Cerebellar cortex (tissue), 1 donor: Measurements from ENCODE around the gene PTPRD.

ENCODE experiments used
- DNase-seq: peaks from one replicate; pipeline ENCODE4 v3.0.0-alpha.2; 2015; ENCODE audit warnings: low spot score

PTPRD gene

GRCh38 chr9:9612270-9612669 lies 1000.5 kb downstream of the PTPRD start:
- DNase-seq = no peak

- no peak for DNase-seq
Measured at GRCh38 chr9:9605681-9606080, 1007.1 kb downstream of the PTPRD start.

GRCh38 chr9:9603345-9603744 lies 1009.5 kb downstream of the PTPRD start:
- no peak for DNase-seq

GRCh38 chr9:9598723-9599122 lies 1014.1 kb downstream of the PTPRD start:
- no peak for DNase-seq

GRCh38 chr9:9592104-9592503 lies 1020.7 kb downstream of the PTPRD start:
- DNase-seq = no peak

DNA sequence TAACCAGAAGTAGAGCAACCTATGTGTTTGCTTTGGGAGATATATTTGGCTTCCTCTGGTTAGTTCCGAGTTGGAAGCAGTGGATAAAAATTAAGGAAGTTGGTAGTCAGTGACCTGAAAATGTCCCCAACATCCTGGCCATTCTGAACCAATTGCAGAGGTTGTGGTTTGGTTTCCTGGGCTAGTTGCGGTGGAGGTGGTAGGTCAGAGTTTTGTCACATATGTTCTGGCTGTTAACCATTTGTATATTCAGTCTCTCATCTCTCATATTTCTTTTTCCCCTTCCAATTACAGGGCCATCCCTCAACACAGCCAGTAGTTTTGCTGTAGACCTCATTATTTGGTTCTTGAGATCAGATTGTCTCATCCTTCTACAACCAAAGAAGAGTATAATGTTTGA lies 1026.9 kb downstream of the PTPRD start:
- no peak for DNase-seq

DNA sequence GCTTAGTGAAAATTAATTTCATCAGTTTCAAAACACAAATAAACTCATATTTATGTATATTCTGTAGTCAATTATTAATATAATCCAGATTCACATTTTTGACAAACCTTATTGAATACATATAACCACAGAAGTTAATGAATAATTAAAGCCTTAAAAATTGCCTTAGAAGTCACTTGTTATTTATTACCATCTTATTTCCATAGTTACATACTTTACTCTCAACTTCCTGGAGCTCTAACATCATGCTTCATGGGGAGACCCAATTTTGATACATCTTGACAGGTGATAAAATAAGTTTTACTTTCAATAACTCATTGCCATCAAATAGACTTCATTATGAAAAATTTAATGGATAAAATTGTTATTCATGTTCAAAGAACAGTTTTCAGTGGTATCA lies 1038.7 kb downstream of the PTPRD start:
- no peak for DNase-seq

DNA sequence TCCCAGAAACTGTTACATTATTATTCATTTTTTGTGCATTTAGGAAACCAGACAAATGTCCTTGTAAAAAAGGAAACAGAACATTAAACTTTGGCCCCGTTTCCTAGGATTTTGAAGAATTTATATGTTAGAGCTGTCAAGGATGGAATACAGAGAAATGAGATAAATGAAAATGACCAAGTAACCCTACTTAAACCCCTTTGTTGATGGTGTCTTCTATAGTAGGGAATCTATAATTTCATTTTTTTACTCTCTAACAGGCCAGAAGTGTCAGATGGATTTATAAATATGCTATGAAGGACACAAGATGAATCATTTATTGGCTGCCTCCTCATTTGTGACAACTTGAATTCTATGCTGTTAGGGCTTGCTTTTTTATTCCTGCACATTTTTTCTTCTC lies 1047.1 kb downstream of the PTPRD start:
- no peak for DNase-seq

DNA sequence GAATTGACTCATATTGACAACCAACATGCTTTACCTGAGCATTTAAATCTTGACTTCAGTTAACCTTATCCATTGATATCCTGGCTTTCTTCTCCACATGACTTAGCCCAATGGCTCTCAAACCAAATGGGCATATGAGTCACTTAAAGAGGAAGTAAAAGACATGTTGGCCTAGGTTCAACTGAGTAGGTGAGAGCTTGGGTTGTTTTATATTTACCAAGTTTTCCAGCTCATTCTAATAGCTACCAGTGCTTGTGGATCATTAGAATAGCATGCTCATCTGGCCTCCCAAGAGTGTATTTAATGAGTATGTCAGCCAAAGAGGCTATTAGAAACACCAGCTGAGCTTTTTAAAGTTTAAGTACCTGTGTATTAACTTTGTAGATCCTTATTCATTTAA lies 1049.0 kb downstream of the PTPRD start:
- no peak for DNase-seq

DNA sequence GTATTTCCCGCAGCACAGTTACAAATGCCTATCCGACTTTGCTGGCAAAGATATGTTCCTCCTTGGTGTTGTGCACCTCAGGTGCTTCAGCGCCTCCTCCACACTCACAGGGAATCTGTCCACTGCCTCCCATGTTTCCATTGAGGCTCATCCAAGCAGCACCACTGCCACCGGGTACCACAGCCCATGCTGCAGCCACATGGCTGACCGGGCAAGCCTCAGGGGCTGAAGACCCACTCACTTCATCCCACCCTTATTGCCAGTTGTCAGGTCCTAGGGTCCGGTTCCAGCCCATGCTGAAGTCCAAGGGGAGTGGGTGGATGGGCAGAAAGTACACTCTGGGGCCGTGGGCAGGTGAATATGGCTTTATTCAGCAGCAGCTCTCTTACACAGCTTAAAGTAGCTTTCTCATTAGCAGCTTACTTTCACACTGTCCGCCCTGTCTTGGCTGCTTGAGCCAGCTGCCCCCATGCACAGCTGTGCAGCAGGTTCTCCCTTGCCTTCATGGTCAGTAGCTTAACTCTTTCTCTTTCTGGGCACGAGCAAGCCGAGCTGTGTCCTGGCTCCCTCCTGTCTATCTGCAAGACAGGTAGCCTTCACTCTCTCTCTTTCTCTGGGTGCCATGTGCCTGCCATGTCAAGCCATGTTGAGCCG lies 1052.3 kb downstream of the PTPRD start:
- DNase-seq = no peak

GRCh38 chr9:9558907-9559306 lies 1053.9 kb downstream of the PTPRD start:
- DNase-seq = no peak

GRCh38 chr9:9557804-9558334 lies 1054.9 kb downstream of the PTPRD start:
- no peak for DNase-seq

- no peak for DNase-seq
Measured at GRCh38 chr9:9556865-9557803, 1055.7 kb downstream of the PTPRD start.

DNA sequence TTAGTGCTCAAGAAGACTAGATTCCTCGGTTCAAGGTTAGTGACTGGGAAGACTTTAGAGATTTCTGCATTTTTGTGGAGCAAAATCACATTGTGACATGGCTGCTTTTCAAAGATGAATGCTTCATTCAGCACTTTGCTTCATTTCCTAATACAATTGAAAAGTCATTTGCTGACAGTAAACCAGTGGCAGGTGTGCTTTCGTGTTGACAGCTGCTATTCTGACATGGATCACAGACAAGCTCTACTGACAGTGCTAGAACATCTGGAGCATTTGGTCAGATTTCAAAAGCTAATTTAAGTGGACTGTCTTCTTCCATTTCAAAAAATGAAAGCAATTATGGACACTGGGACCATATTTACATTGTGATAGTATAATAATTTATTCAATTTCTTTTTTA lies 1060.1 kb downstream of the PTPRD start:
- DNase-seq = no peak

DNA sequence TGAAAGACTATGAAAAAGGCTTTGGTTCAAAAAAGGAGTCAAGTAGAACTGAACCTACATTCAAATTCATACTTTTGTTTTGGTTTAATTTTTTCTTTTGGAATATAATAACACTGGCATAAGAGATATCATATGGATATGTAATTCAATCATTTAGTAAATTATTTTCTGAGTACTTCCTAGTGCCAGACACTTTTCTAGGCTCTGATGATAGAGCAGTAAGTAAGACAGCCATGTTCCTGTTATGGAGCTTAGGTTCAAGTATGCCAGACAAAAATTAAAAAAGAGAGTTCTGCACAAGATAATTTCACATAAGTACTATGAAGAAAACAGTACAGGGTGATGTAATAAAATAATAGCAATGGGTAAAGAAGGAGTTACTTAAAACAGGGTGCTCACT lies 1074.0 kb downstream of the PTPRD start:
- no peak for DNase-seq

DNA sequence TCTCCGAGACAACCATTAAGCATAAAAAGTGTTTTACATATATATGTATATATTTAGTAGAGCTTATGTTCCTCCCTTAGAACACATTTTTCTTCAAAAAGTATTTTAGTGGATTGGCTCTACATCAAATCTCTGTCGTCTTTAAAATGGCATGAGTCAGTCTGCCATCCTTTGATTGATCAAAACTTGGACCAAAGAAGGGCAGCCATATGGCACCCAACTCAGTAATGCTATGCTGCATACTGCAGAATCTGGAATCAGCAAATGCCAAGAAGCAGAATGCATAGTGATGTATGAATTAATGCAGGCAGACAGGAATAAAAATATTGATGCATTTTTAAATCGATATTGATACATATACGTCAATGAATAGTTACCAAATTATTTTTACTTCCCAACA lies 1074.4 kb downstream of the PTPRD start:
- no peak for DNase-seq

GRCh38 chr9:9536523-9536922 lies 1076.3 kb downstream of the PTPRD start:
- no peak for DNase-seq

DNA sequence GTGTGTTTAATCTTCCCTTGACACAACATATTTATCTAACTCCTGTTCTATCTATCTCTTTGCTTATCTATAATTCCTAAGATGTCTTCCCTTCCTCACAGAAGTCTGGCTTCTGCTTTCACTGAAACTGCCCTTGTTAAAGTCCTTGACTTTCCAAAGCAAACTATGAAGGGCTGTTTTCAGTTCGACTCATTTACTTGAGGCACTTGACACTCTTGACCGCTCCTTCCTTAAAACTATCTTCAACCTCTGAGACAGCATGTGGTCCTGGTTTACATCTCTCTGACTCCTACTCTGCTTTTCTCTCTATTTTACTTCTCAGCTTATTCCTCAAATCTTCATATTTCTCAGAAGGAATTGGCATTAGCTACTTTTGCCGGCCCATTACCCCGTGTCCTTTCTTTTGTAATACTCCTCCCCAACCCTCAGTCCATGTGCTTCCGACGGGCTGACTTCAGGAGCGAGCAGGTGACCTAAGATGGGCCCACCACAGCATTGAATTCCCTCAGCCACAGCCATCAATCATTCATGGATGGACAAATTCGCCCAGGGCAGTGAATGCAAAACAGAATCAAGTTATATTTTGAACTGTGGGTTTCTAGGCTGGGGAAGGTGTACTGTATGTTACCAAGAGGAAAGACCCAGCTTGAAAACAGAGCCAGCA lies 1089.2 kb downstream of the PTPRD start:
- DNase-seq = no peak

DNA sequence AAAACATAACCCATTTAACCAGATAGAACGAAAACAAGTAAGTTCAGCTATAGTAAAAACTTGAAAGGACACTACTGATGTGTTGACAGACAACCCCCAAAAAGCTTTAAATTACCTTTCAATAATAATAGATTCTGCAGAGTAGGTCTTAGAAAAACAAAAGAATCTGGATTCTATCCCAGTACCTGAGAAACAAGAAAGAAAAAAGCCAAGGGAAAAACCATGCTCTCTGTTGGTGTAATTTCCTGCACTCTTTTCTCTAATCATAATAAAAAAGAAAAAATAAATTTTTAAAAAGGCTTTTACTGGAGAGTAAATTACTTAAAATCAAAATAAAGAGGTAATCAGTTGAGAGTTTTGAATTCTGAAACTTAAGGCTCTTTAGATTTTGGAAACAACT lies 1090.4 kb downstream of the PTPRD start:
- DNase-seq = no peak

- no peak for DNase-seq
Measured at GRCh38 chr9:9521033-9521779, 1091.6 kb downstream of the PTPRD start.

DNA sequence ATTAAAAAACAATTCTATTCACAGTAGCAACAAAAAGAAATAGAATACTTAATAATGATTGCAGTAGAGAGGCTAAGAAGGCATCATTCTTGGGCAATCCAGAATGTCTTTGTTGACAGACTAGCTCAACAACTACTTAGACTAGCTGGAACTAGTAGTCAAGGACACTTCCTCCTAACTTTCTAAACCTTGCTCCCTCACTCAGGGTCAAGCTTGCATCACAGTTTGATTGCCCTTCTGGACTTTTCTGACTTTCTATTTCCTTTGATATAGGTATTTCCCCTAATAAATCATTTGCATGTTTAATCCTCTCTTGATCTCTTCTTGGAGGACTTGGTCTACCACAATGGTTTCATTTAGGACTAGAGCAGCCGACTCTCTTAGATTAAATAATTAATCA lies 1107.9 kb downstream of the PTPRD start:
- no peak for DNase-seq

GRCh38 chr9:9499546-9499945 lies 1113.3 kb downstream of the PTPRD start:
- DNase-seq = no peak
